GM12891 (cell line): Measurements from ENCODE around the gene CLIC3.

Experiments
- DNase-seq: peaks from one replicate; pipeline ENCODE4 v3.0.0; 2011; ENCODE audit warnings: low spot score; ENCODE audit not compliant: insufficient read length
- FAIRE-seq: peaks from 2 replicates; lab custom pipeline; 2011; peaks lifted over from hg19 to GRCh38; lab: Jason Lieb, UNC
- PAX5 ChIP-seq: IDR thresholded peaks from 2 replicates; pipeline ENCODE4 v1.6.1; 2011; ENCODE audit warnings: low read length, moderate library complexity, mild to moderate bottlenecking; ENCODE audit not compliant: insufficient read depth, severe bottlenecking
- POLR2A ChIP-seq: IDR thresholded peaks from 2 replicates; pipeline ENCODE4 v1.6.1; 2011; ENCODE audit warnings: low read depth, low read length, control low read depth
- POLR2AphosphoS5 ChIP-seq: IDR thresholded peaks from 2 replicates; pipeline ENCODE4 v1.6.1; 2011; ENCODE audit warnings: low read depth, low read length, control low read depth
- POU2F2 ChIP-seq: IDR thresholded peaks from 2 replicates; pipeline ENCODE4 v1.6.1; 2011; ENCODE audit warnings: low read depth, mild to moderate bottlenecking, control low read depth, low read length, moderate library complexity
- SPI1 ChIP-seq: IDR thresholded peaks from 2 replicates; pipeline ENCODE4 v1.6.1; 2011; ENCODE audit warnings: low read depth, low read length, control low read depth
- TAF1 ChIP-seq: IDR thresholded peaks from 2 replicates; pipeline ENCODE4 v1.6.1; 2011; ENCODE audit warnings: low read depth, low read length, control low read depth

CLIC3 gene

DNA sequence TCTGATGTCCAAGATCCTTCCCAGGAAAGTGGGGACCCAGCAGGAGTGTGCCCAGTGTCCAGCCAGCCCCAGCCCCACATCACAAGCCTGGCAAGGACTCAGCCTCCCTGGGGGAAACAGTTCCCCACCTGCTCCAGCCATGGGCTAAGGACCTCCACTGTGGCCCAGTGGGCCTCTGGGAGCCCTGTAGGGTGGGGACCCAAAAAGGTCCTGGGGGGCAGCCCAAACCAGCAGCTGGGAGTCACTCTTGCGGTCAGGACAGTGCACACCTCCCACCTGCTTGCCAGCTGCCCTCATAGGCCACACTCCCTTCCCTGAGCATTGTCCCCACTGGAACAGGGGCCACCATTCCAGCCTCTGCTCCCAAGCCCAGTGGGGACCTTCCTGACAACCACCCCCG, 30.0 kb upstream of the CLIC3 start:
- FAIRE-seq (no peak), DNase-seq (no peak)
- TF ChIP-seq PAX5 (no peak), POLR2A (no peak), POU2F2 (no peak), POLR2AphosphoS5 (no peak), SPI1 (no peak)

DNA sequence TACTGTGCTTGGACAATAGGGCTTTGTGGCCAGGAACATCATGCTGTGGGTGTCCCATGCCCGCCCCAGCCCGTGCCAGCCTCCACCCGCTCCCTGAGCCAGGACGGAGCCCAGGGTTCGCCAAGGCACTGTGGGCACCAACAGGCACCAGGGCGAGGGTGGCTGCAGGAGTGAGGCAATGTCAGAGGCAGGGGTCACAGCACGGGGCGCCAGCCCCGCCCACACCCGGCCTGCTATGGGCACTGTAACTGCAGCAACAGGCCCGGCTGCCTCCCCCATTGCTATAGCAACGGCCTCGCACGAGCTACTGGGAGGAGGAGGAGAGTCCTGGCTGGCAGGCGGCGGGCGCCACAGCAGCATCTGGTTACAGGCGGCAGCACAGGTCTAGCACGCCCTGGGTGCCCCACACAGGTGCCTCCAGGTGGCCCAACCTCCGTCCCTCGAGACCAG, 29.2 kb upstream of the CLIC3 start:
- no peak for TF ChIP-seq POU2F2
- no peak for TF ChIP-seq TAF1
- TF ChIP-seq POLR2AphosphoS5 = no peak
- no peak for TF ChIP-seq POLR2A
- no peak for TF ChIP-seq SPI1
- TF ChIP-seq PAX5 = no peak
- DNase-seq (no peak), FAIRE-seq (no peak)

GRCh38 chr9:137023583-137023991, 27.2 kb upstream of the CLIC3 start:
- FAIRE-seq (no peak), DNase-seq (no peak)
- TF ChIP-seq SPI1 = no peak
- TF ChIP-seq PAX5 = no peak
- TF ChIP-seq POLR2A = no peak
- TF ChIP-seq POLR2AphosphoS5 = no peak

DNA sequence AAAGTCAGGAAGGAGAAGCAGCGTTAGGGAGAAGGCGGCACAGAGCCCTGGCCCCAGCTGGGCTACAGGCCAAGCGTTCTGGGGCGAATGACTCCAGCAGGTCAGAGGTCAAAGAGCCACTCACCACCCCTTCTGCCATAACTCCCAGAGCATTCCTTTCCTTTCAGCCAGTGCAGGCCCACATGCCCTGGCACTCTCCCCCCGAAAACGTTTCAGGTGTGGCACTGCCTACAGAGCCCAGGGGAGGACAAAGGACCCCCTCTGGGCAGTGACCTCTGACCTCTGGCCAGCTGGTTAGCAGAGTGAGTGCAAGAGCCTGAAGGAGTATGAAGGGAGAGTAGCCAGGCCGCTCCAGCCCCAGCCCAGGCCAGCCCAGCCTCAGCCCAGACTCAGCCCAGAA, 26.8 kb upstream of the CLIC3 start:
- FAIRE-seq (no peak), DNase-seq (no peak)
- TF ChIP-seq TAF1 (no peak), POU2F2 (no peak), POLR2AphosphoS5 (no peak), POLR2A (no peak), SPI1 (no peak), PAX5 (no peak)

GRCh38 chr9:137022662-137023008, 26.3 kb upstream of the CLIC3 start:
- DNase-seq (no peak), FAIRE-seq (no peak)
- TF ChIP-seq POU2F2 = no peak
- TF ChIP-seq POLR2AphosphoS5 = no peak
- TF ChIP-seq SPI1 = no peak
- no peak for TF ChIP-seq PAX5
- TF ChIP-seq TAF1 = no peak
- no peak for TF ChIP-seq POLR2A

DNA sequence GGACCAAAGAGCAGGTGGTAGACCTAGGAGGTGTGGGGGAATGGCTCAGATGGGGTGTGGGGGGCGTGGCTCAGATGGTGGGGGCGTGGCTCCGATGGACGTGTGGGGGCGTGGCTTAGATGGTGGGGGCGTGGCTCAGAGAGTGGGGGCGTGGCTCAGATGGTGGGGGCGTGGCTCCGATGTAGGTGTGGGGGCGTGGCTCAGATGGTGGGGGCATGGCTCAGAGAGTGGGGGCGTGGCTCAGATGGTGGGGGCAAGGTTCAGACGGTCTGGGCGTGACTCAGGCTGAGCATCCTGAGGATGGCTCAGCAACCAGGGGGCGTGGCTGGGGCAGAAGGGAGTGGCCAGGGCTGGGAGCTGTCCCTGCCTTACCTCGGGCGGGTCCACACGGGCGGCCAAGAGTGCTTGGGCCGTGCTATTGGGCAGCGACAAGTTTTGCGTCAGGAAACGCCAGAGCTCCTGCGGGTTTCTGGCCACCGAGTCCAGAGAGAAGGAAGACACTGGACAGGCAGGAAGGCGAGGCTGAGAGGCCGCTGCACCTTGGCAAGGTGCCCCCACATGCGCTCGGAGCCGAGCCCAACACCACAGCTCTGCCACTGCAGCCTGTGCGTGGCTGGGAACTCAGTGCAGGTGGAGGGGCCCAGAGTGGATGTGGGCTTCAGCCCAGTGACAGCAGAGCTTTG, 25.8 kb upstream of the CLIC3 start:
- DNase-seq = peak; percentile 78
- peak; percentile 97 for FAIRE-seq
- TF ChIP-seq SPI1 (no peak), PAX5 (no peak), TAF1 (no peak), POLR2AphosphoS5 (no peak), POU2F2 (no peak), POLR2A (no peak)

DNA sequence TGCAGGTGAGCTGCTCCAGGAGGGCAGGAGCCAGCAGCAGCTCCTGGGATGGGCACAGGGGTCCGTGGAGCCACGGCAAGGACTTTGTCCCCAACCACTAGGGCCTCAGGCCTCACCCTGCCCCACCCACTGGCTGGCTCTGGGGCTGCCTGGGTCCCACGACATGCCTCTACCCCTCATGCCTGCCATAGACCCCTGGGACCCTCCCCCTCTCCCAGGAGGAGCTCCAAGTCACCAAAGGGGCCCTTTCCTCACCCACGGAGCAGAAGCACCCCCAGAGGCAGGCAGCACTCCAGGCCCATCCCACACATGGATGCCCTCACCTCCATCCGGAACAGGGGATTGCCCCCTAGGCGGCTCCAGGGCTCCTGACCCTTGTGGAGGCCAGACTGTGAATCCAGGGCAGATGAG, 25.2 kb upstream of the CLIC3 start:
- no peak for FAIRE-seq
- no peak for DNase-seq
- TF ChIP-seq SPI1 (no peak), POLR2AphosphoS5 (no peak), POLR2A (no peak), POU2F2 (no peak), PAX5 (no peak), TAF1 (no peak)

DNA sequence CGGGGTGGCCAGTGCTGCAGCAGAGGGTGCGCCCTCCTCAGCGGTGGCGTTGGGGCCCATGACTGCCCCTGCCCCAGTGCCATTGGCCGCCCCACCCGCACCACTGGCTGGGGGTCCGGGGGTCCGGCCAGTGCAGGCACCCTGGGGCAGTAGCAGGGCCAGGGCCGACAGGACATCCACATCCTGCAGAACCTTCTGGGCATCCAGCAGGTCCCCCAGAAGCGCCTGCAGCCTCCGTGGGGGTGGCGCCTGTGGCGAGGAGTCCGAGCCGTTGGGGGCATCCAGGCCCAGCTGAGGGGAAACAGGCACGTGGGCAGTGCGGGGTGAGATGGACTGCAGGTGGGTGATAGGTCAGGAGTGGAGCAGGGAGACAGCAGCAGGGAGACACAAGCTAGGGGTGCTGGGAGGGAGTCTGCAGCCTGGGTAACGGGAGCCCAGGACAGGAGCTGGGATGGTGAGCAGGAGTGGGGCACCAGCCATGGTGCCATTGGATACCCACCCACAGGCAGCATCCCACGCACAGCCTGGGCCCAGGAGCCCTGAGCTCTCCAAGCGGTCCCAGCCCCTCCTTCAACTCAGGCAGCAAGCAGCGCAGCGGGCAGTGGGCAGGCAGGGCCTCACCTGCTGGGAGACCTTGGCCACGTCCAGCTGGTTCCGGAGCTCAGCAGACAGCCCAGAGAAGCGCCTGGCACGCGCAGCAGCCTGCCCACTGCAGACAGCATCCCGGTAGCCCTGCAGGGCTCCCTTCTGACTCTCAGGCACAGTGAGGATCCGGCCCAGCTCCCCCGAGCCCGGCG, 24.6 kb upstream of the CLIC3 start:
- no peak for DNase-seq
- FAIRE-seq = no peak
- TF ChIP-seq TAF1 = no peak
- no peak for TF ChIP-seq POLR2A
- no peak for TF ChIP-seq SPI1

DNA sequence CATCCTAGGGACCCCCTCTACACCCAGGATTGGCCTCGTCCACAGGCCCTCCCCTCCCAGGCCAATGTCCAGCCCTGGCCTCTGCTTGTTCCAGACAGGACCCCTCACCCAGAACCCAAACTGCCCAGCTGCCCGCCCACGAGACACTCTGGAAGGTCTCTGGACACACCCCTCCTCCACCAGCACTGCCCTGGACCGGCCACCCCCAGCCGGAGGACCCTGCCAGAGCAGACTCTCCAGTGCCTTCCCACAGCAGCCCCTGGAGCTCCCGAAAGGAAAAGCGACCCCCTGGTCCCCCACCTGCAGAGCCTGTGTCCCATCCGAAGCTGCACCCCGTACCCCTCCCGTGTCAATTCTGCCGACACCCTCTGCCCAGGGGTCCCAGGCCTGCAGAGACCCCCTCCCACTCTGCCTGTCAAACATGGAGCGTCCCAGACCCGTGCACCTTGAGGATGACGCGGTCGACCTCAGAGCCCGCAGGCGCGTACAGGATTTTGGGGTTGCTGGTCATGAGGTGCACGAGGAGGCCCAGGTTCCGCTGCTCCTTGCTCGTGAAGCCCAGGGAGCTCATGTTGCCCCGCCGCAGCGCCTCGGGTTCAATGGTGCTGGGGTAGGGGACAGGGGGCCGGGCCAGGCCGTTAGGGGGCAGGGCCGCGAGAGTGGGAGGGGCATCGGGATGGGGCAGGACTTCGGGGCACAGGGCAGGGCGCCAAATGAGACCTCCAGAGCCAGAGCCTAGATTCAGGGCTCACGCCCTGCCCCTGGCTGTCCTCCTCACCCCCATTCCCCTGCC, 23.7 kb upstream of the CLIC3 start:
- DNase-seq = no peak
- FAIRE-seq = no peak
- TF ChIP-seq POLR2AphosphoS5 (no peak), POLR2A (no peak), TAF1 (no peak), SPI1 (no peak), PAX5 (no peak), POU2F2 (no peak)
